HG02938 (cell line): ENCODE data around the gene CBX5.
"Not testable (repeated sequence)": the region's sequence is repeated elsewhere in the genome, so short reads cannot be mapped to it uniquely, and the experiment has no call there.

Source experiments
- ATAC-seq: cut with Tn5 transposase; IDR thresholded peaks from one replicate; pipeline ENCODE4 v1.9.1; 2021; ENCODE audit warnings: mild to moderate bottlenecking, moderate library complexity; ENCODE audit not compliant: unreplicated experiment

Gene CBX5

GRCh38 chr12:54201001-54201794, 78.7 kb downstream of the CBX5 start:
- no peak for ATAC-seq

DNA sequence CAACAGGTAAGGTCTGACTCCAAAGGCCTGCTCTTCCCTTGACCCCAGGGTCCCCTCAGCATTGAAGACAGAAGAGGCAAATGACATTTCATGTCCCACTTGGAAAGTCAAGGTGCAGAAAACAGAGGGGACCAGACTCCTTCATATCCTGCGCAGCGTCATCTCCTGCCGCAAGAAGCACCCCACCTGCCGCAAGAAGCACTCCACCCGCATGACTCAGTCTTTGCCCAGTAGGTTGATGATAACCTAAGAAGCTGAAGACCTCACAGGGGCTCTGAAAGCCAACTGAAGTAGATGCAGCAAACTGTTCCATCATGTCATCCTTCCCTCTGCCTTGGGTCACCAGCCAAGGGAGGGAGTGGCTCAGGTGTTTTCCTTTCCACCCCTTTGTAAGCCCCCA, 79.5 kb downstream of the CBX5 start:
- no peak for ATAC-seq

DNA sequence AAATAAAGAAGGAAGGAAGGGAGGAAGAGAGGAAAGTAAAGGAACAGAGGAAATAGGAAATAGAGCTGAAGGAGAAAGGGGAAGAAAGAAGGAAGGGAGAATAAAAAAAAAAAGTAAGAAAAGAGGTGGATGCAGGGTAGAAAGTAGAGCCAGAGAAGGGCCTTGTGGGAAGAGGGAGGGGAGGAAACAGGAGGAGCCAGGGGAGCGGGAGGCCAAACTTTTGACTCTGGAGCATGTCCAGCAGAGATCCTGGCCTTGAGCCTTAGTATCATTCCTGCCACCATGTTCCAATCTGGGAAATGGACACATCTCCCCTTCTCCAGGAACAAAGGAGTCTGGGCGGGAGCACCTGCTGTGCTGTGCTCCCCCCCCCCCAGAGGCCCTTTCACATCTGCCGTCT, 80.0 kb downstream of the CBX5 start:
- ATAC-seq: no peak

- ATAC-seq: no peak
These were observed 80.9 kb downstream of the CBX5 start for GRCh38 chr12:54199034-54199433.

DNA sequence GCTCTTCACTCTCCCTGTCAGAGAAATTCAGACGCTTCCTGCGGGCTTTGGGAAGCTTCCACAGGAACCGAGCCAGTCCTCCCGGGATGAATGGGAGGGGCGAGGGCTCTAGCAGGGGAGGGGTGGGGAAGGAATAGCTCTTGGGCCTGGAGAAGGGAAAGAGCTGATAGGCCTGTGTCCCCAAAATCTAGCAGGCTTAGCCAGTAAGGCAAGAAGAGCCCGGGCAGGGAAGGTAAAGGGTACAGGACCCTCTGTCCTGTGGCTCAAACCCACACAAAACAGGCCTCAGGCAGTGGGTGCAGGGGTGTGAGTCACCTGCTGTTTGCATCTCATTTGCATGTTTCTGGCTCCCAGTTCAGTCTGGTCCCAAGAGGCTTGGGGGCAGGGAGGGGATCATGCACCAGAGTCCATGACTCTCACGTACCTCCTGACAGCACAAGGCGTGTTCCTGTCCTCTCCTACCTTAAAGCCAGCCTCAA, 82.5 kb downstream of the CBX5 start:
- ATAC-seq: no peak

DNA sequence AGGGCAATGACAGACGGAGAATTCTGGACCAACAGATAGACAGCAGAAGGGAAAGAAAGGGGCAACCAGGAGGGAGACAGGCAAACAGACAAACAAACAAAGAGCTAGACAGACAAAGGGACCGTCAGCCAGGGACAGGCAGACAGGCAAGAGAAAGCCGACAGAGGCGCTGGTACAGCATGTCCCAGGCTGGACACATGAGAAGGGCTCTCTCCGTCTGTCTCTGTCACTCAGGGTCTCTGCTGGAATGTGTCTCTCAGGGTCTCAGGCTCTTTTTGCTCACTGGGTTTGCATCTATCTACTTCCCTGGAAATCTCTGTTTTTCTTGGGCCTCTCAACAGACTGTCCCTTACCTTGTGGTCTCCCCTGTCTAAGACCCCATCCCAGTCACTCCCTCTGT, 82.9 kb downstream of the CBX5 start:
- ATAC-seq: no peak

DNA sequence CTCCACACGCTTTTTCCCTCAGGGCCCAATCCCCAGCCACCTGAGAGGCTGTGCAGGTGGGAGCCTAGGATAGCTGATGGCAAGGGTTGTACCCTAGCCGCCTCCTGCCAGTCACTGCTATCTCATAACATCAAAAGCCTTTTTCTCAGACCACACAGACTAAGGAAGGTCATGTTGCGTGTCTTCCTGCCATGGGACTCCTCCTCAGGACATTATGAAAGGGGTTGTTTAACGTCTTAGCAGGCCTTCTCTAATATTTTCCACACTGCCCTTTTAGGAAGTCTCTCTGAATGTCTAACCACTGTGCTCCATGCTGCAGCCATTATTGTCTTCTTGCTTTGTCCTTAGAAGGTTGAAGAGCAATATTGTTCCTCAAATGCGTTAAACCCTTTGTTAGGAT, 83.5 kb downstream of the CBX5 start:
- no peak for ATAC-seq

GRCh38 chr12:54195737-54196347, 84.1 kb downstream of the CBX5 start:
- no peak for ATAC-seq

- no peak for ATAC-seq
These were observed 84.7 kb downstream of the CBX5 start for GRCh38 chr12:54195080-54195736.

- ATAC-seq: not testable (repeated sequence)
These were observed 85.3 kb downstream of the CBX5 start for GRCh38 chr12:54194611-54195010.

GRCh38 chr12:54193434-54193833, 86.5 kb downstream of the CBX5 start:
- no peak for ATAC-seq

- no peak for ATAC-seq
These were observed 88.3 kb downstream of the CBX5 start for GRCh38 chr12:54191550-54192022.

DNA sequence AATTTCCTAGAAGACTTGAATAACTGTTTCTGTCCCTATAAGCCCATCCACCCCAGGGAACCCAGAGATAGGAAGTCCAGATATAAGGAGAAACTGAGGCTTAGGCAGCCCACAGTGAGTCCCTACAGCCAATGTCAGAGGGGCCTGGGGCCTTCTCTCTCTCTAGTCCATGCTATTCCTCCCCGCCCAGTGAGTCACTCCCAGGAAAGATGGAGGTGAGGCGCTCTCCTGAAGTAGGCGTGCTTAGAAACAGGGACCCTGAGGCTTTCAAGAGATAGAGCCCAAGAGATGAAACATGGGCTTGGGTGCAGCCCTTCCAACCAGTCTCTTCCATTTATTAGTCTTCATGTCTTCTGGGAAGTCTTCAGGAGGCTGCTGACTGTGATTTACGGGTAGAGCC, 88.8 kb downstream of the CBX5 start:
- no peak for ATAC-seq

DNA sequence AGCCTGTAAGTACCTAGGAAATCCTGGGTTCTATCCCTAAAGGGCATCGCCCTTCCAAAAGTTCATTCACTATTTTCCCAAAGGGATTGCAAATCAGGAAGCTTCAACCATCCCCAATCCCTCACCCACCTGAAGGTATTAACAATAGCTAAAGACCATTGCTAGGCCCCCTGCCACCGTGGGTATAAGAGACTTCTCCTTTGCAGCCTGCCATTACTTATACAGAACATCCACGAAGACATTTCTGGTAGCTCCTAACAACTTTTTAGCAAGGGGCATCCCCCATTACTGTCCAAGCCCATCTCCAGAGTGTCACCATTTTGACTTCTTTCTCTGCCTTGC, 90.8 kb downstream of the CBX5 start:
- peak; percentile 17 for ATAC-seq

DNA sequence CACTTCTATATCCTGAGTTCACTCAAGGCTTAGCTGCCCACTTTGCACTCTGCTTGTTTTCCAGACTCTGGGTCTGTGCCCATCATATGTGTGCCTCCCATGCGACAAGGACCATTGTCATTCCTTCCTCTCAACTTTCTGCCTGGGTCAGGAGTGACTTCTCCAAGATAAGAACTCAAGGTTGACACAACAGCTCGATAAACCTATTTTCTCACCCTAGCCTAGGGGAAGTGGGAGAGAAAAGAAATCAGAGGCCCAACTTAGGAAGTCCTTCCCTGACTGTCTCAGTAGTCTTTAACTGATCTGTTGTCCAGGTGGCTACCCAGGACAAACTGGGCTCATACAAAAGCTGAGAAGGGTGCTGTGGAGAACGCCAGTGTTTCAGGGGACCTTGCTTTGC, 92.8 kb downstream of the CBX5 start:
- no peak for ATAC-seq

- ATAC-seq: no peak
These were observed 94.0 kb downstream of the CBX5 start for GRCh38 chr12:54185919-54186318.

DNA sequence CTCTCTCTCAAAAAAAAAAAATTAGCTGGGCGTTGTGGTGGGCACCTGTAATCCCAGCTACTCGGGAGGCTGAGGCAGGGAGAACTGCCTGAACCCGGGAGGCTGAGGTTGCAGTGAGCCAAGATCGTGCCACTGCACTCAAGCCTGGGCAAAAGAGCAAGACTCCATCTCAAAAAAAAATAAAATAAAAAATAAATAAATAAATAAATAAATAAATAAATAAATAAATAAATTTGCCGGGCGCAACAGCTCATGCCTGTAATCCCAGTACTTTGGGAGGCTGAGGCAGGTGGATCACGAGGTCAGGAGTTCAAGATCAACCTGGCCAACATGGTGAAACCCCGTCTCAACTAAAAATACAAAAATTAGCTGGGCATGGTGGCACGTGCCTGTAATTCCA, 94.6 kb downstream of the CBX5 start:
- not testable (repeated sequence) for ATAC-seq

DNA sequence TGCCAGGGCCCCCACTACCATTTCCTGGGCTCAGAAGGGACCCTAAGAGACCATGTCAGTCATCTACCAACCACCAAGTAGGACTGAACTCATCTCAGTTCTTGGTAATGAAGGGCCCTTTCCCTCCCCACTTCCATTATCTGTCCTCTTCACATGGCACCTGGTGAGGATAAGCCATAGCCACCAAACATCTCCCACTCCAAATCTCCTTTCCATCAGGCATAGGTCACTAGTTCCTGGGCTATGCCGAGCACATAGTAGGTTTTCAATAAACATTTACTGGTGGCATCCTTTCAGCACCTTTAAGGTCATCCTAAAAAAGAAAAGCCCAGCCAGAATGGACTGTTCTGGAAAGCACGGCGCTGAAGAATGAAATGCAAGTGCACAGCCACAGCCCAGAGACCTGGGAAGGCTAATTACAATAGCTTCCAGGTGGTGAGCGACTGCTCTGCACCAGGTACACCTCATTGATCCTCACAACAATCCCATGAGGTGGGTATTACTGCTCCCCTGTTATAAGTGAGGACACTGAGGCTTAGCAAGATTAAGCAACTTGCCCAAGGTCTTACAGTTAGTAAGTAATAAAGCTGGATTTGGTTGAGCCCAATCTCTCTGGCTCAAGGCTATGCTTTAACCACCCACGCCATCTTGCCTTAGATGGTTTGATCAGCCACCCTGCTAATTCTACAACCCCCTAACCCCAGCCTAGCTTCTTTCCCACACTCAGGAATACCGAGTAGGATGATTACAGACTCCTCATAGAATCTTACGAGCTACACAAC, 95.7 kb downstream of the CBX5 start:
- ATAC-seq: no peak

GRCh38 chr12:54182981-54183380, 96.9 kb downstream of the CBX5 start:
- no peak for ATAC-seq

DNA sequence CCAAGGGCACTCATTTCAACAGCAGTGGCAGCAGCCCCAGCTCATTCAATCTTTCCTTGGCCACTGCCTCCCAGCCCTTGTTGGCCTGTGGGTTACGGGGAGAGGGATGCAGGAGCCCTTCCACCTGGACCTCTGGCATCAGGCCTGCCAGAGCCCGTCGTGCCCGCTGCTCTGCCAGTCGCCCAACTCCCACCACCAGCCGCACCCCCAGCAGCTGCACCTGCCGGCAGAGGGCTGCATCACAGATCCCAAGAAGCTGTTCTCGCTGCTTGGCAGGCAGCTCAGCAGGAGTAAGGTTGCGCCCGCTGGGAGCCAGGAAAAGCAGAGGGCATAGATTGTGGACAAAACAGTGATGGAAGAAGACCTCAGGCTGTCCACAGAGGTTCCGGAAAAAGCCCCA, 97.8 kb downstream of the CBX5 start:
- ATAC-seq: no peak
